HepG2 (cell line): ENCODE measurements around the gene SLC22A5. TPM values are rescaled to one million over a fixed set of nuclear protein-coding genes. Genes with fewer than 3 reads are reported as not detected.

Experiments
- CERS6 ChIP-seq: sonication (generic); formaldehyde crosslinking; IDR thresholded peaks from 2 replicates; pipeline ENCODE4 v1.5.0; 2020; ENCODE audit warnings: missing genetic modification reagents
- CREM ChIP-seq, 2 experiments: sonication (generic) in 1 of 2; formaldehyde crosslinking in 1 of 2; IDR thresholded peaks; 2 replicates each; pipeline versions ENCODE4 v1.4.0 to v1.6.1; 2016 to 2020; ENCODE audit warnings: antibody characterized with exemption in 1 of 2, mild to moderate bottlenecking in 1 of 2, missing genetic modification reagents in 1 of 2
- HOXD1 ChIP-seq: sonication (generic); formaldehyde crosslinking; IDR thresholded peaks from 2 replicates; pipeline ENCODE4 v1.5.0; 2020; ENCODE audit warnings: missing genetic modification reagents
- JARID2 ChIP-seq: sonication (generic); formaldehyde crosslinking; IDR thresholded peaks from 2 replicates; pipeline ENCODE4 v1.8.1; 2023; ENCODE audit warnings: missing genetic modification reagents, inconsistent platforms; ENCODE audit not compliant: insufficient replicate concordance
- KLF6 ChIP-seq: IDR thresholded peaks from 2 replicates; pipeline ENCODE4 v1.8.0; 2016; ENCODE audit warnings: missing biosample characterization, missing genetic modification reagents
- MAZ ChIP-seq, 2 experiments: sonication (generic) in 1 of 2; formaldehyde crosslinking in 1 of 2; IDR thresholded peaks; 2 replicates each; pipeline versions ENCODE4 v1.5.0 to v1.6.1; 2012 to 2020; ENCODE audit warnings: low read depth in 2 of 2, mild to moderate bottlenecking in 2 of 2, borderline replicate concordance in 1 of 2, improper control_type of control experiment in 1 of 2, low read length in 1 of 2, missing genetic modification reagents in 1 of 2, moderate library complexity in 1 of 2
- PCBP1 ChIP-seq: fragments of 200-400 bp; formaldehyde crosslinking; IDR thresholded peaks from 2 replicates; pipeline ENCODE4 v1.6.1; 2017; ENCODE audit warnings: mild to moderate bottlenecking, low read depth, low read length, borderline replicate concordance
- SALL1 ChIP-seq: sonication (generic); formaldehyde crosslinking; IDR thresholded peaks from 2 replicates; pipeline ENCODE4 v1.8.0; 2022; ENCODE audit warnings: mild to moderate bottlenecking, missing genetic modification reagents
- THAP11 ChIP-seq: IDR thresholded peaks from 2 replicates; pipeline ENCODE4 v1.6.1; 2016; ENCODE audit warnings: missing biosample characterization, missing genetic modification reagents
- XBP1 ChIP-seq: sonication (generic); formaldehyde crosslinking; IDR thresholded peaks from 2 replicates; pipeline ENCODE4 v1.5.0; 2020; ENCODE audit warnings: missing genetic modification reagents
- ZBTB3 ChIP-seq: sonication (generic); formaldehyde crosslinking; IDR thresholded peaks from 2 replicates; pipeline ENCODE4 v1.4.0; 2020; ENCODE audit warnings: low read depth, mild to moderate bottlenecking, moderate library complexity, missing genetic modification reagents, borderline replicate concordance
- ZNF17 ChIP-seq: sonication (generic); formaldehyde crosslinking; IDR thresholded peaks from 2 replicates; pipeline ENCODE4 v1.5.0; 2020; ENCODE audit warnings: mild to moderate bottlenecking, missing genetic modification reagents
- ZNF24 ChIP-seq: fragments of 450-650 bp; IDR thresholded peaks from 2 replicates; pipeline ENCODE4 v1.6.1; 2017; ENCODE audit warnings: antibody characterized with exemption, mild to moderate bottlenecking
- ZNF296 ChIP-seq: sonication (generic); formaldehyde crosslinking; conservative IDR thresholded peaks from 2 replicates; pipeline ENCODE4 v1.5.0; 2020; ENCODE audit warnings: mild to moderate bottlenecking, missing genetic modification reagents
- ZNF337 ChIP-seq: sonication (generic); formaldehyde crosslinking; IDR thresholded peaks from 2 replicates; pipeline ENCODE4 v1.5.1; 2020; ENCODE audit warnings: missing genetic modification reagents, low read depth, mild to moderate bottlenecking, borderline replicate concordance
- ZNF768 ChIP-seq: sonication (generic); formaldehyde crosslinking; IDR thresholded peaks from 2 replicates; pipeline ENCODE4 v1.4.0; 2020; ENCODE audit warnings: missing genetic modification reagents
- polyA plus RNA-seq, 8 experiments: library from polyadenylated mRNA; depleted of rRNA in 3 of 8; stranded (reverse) in 7 of 8; unstranded in 1 of 8; fragments of >200 nt; fragmentation: Illumina TruSeq in 4 of 8; extraction: Trizol in 4 of 8; gene quantifications; 2 replicates each; pipeline versions ENCODE4 v1.2.1 to v1.2.3, GENCODE V29; 2011 to 2016; ENCODE audit warnings: low read depth in 4 of 8, missing spikeins in 1 of 8, mixed read lengths in 1 of 8; ENCODE audit not compliant: insufficient read depth in 1 of 8
- total RNA-seq, 5 experiments: library from RNA; depleted of rRNA; stranded (reverse); fragments of >200 nt; fragmentation: Illumina TruSeq; extraction: Trizol; gene quantifications; 2 replicates each; pipeline ENCODE4 v1.2.3, GENCODE V29; 2016; ENCODE audit warnings: low read depth in 1 of 5
- TF ChIP-seq, protein P1 (sequence below): IDR thresholded peaks from 2 replicates; pipeline ENCODE4 v1.6.1; 2016; ENCODE audit warnings: mild to moderate bottlenecking
- TF ChIP-seq, protein P2 (sequence below): sonication (generic); formaldehyde crosslinking; IDR thresholded peaks from one replicate; pipeline ENCODE4 v1.5.1; 2020; ENCODE audit warnings: mild to moderate bottlenecking, missing genetic modification reagents; ENCODE audit errors: not compliant biosample characterization

Gene SLC22A5
- total and polyA plus RNA-seq, 2 of the 13 experiments (the other 11 are each of a cell fraction or from before 2014, with no cell fraction given) = 7.1 to 15.1 TPM

DNA sequence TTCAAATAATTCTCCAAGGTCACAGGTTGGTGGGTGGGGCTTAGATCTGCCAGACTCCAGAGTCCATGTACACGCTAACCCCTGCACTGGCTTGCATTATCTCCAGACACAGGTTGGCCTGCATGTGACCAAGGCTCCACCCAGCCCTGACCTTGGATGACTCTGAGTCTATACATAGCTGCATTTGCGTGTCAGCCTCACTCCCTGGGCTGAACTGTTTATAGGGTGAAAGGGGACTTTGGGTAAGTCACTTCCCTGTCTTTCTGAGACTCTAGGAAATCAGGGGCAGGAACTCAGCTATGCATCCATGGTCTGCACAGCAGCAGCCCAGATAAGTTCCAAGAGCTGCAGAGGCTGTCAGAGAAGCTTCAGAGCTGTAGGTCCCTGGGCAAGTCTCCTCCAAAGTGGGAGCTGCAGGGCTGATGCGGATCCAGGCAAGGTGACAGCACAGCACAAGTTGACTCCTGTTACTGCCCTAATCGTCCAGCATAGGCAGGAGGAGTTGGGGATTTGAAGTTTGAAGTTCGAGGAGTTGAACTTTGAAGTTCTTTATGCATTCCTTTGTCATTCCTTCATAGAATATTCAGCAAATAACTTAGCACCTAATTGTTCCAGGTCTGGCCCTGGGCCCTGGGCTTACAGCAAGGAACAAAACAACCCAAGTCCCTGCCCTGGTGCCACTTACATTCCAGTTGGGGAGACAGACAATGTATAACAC is 53.4 kb downstream of the SLC22A5 start (continued):
- no peak for TF ChIP-seq MAZ (IDR thresholded peaks at IDR 0.05; ENCODE audit: borderline replicate concordance, low read depth, low read length)
- no peak for TF ChIP-seq MAZ (CRISPR knock-in tag; IDR thresholded peaks at IDR 0.05; ENCODE audit: low read depth)
- no peak for TF ChIP-seq ZNF24
- no peak for TF ChIP-seq JARID2 (CRISPR knock-in tag)
- TF ChIP-seq XBP1 (CRISPR knock-in tag) = no peak
- TF ChIP-seq SALL1 (CRISPR knock-in tag) = peak; percentile 80; the same call in 1 of the 2 replicates
- TF ChIP-seq ZBTB3 = no peak
- no peak for TF ChIP-seq ZNF17 (CRISPR knock-in tag)
- TF ChIP-seq, protein P1, sequence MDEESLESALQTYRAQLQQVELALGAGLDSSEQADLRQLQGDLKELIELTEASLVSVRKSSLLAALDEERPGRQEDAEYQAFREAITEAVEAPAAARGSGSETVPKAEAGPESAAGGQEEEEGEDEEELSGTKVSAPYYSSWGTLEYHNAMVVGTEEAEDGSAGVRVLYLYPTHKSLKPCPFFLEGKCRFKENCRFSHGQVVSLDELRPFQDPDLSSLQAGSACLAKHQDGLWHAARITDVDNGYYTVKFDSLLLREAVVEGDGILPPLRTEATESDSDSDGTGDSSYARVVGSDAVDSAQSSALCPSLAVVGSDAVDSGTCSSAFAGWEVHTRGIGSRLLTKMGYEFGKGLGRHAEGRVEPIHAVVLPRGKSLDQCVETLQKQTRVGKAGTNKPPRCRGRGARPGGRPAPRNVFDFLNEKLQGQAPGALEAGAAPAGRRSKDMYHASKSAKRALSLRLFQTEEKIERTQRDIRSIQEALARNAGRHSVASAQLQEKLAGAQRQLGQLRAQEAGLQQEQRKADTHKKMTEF (CRISPR knock-in tag) = peak; percentile 58; the same call in 1 of the 2 replicates
- TF ChIP-seq CREM (IDR thresholded peaks at IDR 0.05) = no peak
- no peak for TF ChIP-seq CREM (CRISPR knock-in tag; IDR thresholded peaks at IDR 0.05)
- TF ChIP-seq HOXD1 = no peak
- TF ChIP-seq ZNF296 = no peak
- TF ChIP-seq ZNF337 (CRISPR knock-in tag) = no peak
- no peak for TF ChIP-seq ZNF768 (CRISPR knock-in tag)
- TF ChIP-seq, protein P2, sequence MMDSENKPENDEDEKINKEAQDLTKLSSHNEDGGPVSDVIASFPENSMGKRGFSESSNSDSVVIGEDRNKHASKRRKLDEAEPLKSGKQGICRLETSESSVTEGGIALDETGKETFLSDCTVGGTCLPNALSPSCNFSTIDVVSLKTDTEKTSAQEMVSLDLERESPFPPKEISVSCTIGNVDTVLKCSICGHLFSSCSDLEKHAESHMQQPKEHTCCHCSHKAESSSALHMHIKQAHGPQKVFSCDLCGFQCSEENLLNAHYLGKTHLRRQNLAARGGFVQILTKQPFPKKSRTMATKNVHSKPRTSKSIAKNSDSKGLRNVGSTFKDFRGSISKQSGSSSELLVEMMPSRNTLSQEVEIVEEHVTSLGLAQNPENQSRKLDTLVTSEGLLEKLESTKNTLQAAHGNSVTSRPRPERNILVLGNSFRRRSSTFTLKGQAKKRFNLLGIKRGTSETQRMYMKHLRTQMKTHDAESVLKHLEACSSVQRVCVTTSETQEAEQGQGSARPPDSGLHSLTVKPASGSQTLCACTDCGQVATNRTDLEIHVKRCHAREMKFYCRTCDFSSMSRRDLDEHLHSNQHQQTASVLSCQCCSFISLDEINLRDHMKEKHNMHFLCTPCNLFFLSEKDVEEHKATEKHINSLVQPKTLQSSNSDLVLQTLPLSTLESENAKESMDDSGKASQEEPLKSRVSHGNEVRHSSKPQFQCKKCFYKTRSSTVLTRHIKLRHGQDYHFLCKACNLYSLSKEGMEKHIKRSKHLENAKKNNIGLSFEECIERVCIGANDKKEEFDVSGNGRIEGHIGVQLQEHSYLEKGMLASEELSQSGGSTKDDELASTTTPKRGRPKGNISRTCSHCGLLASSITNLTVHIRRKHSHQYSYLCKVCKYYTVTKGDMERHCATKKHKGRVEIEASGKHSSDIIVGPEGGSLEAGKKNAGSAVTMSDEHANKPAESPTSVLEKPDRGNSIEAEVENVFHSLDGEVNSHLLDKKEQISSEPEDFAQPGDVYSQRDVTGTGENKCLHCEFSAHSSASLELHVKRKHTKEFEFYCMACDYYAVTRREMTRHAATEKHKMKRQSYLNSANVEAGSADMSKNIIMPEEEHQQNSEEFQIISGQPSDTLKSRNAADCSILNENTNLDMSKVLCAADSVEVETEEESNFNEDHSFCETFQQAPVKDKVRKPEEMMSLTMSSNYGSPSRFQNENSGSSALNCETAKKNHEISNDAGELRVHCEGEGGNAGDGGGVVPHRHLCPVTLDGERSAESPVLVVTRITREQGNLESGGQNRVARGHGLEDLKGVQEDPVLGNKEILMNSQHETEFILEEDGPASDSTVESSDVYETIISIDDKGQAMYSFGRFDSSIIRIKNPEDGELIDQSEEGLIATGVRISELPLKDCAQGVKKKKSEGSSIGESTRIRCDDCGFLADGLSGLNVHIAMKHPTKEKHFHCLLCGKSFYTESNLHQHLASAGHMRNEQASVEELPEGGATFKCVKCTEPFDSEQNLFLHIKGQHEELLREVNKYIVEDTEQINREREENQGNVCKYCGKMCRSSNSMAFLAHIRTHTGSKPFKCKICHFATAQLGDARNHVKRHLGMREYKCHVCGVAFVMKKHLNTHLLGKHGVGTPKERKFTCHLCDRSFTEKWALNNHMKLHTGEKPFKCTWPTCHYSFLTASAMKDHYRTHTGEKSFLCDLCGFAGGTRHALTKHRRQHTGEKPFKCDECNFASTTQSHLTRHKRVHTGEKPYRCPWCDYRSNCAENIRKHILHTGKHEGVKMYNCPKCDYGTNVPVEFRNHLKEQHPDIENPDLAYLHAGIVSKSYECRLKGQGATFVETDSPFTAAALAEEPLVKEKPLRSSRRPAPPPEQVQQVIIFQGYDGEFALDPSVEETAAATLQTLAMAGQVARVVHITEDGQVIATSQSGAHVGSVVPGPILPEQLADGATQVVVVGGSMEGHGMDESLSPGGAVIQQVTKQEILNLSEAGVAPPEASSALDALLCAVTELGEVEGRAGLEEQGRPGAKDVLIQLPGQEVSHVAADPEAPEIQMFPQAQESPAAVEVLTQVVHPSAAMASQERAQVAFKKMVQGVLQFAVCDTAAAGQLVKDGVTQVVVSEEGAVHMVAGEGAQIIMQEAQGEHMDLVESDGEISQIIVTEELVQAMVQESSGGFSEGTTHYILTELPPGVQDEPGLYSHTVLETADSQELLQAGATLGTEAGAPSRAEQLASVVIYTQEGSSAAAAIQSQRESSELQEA (CRISPR knock-in tag) = no peak
- 0 out of 2 replicates have a peak, but pooled peaks have one; percentile 35 for TF ChIP-seq THAP11 (CRISPR knock-in tag)
- no peak for TF ChIP-seq PCBP1
- no peak for TF ChIP-seq CERS6 (CRISPR knock-in tag)
- TF ChIP-seq KLF6 = no peak
